ENCODE data around the gene STING1.

The STING1 gene

GRCh38 chr5:139462586-139463276 lies 19.8 kb downstream of the STING1 start, which contains the start of gene ECSCR:
Gene ECSCR, minus strand, starts transcription at chr5:139462743. Its CDS starts 73 bp downstream, at chr5:139462670.
- DNase-seq, result no peak

- no peak for DNase-seq
Observed at GRCh38 chr5:139461698-139462097, 20.9 kb downstream of the STING1 start.

- no peak for DNase-seq
Observed at GRCh38 chr5:139461176-139461575, 21.4 kb downstream of the STING1 start.

GRCh38 chr5:139460455-139460854 lies 22.1 kb downstream of the STING1 start:
- DNase-seq, result no peak

- no peak for DNase-seq
Observed at GRCh38 chr5:139459451-139459934, 23.1 kb downstream of the STING1 start.

GRCh38 chr5:139458580-139459407 lies 23.8 kb downstream of the STING1 start:
- peak; percentile 79 for DNase-seq

- DNase-seq, result peak; percentile 69
Observed at GRCh38 chr5:139457653-139458306, 24.8 kb downstream of the STING1 start.

GRCh38 chr5:139457241-139457640 lies 25.3 kb downstream of the STING1 start:
- DNase-seq, result no peak

GRCh38 chr5:139456776-139457175 lies 25.8 kb downstream of the STING1 start:
- no peak for DNase-seq

GRCh38 chr5:139454568-139455290 lies 27.8 kb downstream of the STING1 start:
- DNase-seq, result no peak

GRCh38 chr5:139453683-139454567 lies 28.6 kb downstream of the STING1 start:
- DNase-seq, result no peak

GRCh38 chr5:139451878-139452660 lies 30.5 kb downstream of the STING1 start:
- DNase-seq, result peak; percentile 51

- peak; percentile 47 for DNase-seq
Observed at GRCh38 chr5:139451176-139451575, 31.4 kb downstream of the STING1 start.

- peak; percentile 63 for DNase-seq
Observed at GRCh38 chr5:139446956-139447779, 35.4 kb downstream of the STING1 start.

- peak; percentile 45 for DNase-seq
Observed at GRCh38 chr5:139445325-139446170, 37.0 kb downstream of the STING1 start.

- DNase-seq, result peak; percentile 51
Observed at GRCh38 chr5:139443831-139444453, 38.6 kb downstream of the STING1 start.

- DNase-seq, result peak; percentile 46
Observed at GRCh38 chr5:139440416-139440815, 42.1 kb downstream of the STING1 start.
